Parathyroid adenoma (tissue), 2 donors: Measurements from ENCODE around the gene CCDC3.

Experiments
- H2AFZ ChIP-seq: fragments of 300-600 bp; sonication (generic); one replicate; pipeline ENCODE4 v1.7.0; 2017; ENCODE audit warnings: antibody characterized with exemption, mild to moderate bottlenecking
- H3K27ac ChIP-seq: fragments of 300-600 bp; sonication (generic); one replicate; pipeline ENCODE4 v1.7.0; 2017
- H3K27me3 ChIP-seq: fragments of 300-600 bp; sonication (generic); one replicate; pipeline ENCODE4 v1.7.0; 2017; ENCODE audit warnings: low read length; ENCODE audit not compliant: control insufficient read depth, insufficient read depth
- H3K36me3 ChIP-seq: fragments of 300-600 bp; sonication (generic); one replicate; pipeline ENCODE4 v1.7.0; 2017; ENCODE audit warnings: low read length; ENCODE audit not compliant: control insufficient read depth, insufficient read depth
- H3K4me1 ChIP-seq: fragments of 300-600 bp; sonication (generic); one replicate; pipeline ENCODE4 v1.7.0; 2017; ENCODE audit warnings: control low read depth
- H3K4me2 ChIP-seq: fragments of 300-600 bp; sonication (generic); one replicate; pipeline ENCODE4 v1.7.0; 2017; ENCODE audit warnings: low read length
- H3K4me3 ChIP-seq: fragments of 300-600 bp; sonication (generic); one replicate; pipeline ENCODE4 v1.7.0; 2017; ENCODE audit warnings: low read depth, low read length
- H3K79me2 ChIP-seq: fragments of 300-600 bp; sonication (generic); one replicate; pipeline ENCODE4 v1.7.0; 2017; ENCODE audit warnings: control low read depth
- H3K9ac ChIP-seq: fragments of 300-600 bp; sonication (generic); one replicate; pipeline ENCODE4 v1.7.0; 2017; ENCODE audit warnings: mild to moderate bottlenecking
- H3K9me3 ChIP-seq: fragments of 300-600 bp; sonication (generic); one replicate; pipeline ENCODE4 v1.7.0; 2017; ENCODE audit warnings: low read length; ENCODE audit not compliant: control insufficient read depth
- TF ChIP-seq, protein P1 (sequence below): fragments of 300-600 bp; sonication (generic); IDR thresholded peaks from one replicate; pipeline ENCODE4 v1.7.0; 2017; ENCODE audit warnings: antibody characterized with exemption, mild to moderate bottlenecking
- donor health status: primary hyperparathyroidism.

Gene CCDC3

DNA sequence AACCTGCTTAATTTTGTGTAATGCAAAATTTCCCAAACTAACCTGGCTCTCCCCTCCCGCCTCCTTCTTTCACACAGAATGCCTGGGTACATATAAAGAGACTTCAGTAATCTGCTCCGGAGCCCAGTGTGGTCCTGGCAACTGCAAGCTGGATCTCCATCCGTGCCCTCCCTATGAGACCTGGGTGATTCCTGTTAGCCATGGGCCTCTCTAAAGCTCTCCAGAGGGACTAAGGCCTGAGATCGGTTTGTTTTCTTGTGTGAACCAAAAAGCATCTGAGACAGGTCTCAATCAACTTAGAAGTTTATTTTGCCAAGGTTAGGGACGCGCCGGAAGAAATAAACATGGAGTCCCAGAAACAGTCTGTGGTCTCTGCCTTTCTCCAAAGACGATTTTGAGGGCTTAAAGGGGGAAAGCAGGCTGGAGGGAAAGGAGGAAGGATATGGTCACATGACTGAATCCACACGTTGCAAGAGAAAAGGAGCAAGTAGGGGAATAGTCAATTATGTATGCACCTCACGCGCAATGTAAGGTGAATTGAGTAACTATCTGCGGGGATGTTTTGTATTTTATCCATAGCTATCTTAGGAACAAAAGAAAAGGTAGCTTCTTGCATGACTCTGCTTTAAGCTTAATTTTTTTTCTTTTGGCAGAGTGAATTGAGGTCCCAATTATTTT lies 46.2 kb upstream of the CCDC3 start:
- no peaks in the 10 kb centered on the region for H3K27me3 ChIP-seq
- no peak overlapping the region for H2AFZ ChIP-seq
- no peaks in the 10 kb centered on the region for H3K9me3 ChIP-seq
- H3K36me3 ChIP-seq, result no peaks in the 10 kb centered on the region
- H3K4me1 ChIP-seq, result no peaks in the 10 kb centered on the region
- TF ChIP-seq, protein P1, sequence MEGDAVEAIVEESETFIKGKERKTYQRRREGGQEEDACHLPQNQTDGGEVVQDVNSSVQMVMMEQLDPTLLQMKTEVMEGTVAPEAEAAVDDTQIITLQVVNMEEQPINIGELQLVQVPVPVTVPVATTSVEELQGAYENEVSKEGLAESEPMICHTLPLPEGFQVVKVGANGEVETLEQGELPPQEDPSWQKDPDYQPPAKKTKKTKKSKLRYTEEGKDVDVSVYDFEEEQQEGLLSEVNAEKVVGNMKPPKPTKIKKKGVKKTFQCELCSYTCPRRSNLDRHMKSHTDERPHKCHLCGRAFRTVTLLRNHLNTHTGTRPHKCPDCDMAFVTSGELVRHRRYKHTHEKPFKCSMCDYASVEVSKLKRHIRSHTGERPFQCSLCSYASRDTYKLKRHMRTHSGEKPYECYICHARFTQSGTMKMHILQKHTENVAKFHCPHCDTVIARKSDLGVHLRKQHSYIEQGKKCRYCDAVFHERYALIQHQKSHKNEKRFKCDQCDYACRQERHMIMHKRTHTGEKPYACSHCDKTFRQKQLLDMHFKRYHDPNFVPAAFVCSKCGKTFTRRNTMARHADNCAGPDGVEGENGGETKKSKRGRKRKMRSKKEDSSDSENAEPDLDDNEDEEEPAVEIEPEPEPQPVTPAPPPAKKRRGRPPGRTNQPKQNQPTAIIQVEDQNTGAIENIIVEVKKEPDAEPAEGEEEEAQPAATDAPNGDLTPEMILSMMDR, result no peak
- H3K27ac ChIP-seq, result no peak overlapping the region
- no peak overlapping the region for H3K9ac ChIP-seq
- H3K79me2 ChIP-seq, result no peaks in the 10 kb centered on the region
- H3K4me3 ChIP-seq, result no peak overlapping the region
- H3K4me2 ChIP-seq, result no peak overlapping the region

DNA sequence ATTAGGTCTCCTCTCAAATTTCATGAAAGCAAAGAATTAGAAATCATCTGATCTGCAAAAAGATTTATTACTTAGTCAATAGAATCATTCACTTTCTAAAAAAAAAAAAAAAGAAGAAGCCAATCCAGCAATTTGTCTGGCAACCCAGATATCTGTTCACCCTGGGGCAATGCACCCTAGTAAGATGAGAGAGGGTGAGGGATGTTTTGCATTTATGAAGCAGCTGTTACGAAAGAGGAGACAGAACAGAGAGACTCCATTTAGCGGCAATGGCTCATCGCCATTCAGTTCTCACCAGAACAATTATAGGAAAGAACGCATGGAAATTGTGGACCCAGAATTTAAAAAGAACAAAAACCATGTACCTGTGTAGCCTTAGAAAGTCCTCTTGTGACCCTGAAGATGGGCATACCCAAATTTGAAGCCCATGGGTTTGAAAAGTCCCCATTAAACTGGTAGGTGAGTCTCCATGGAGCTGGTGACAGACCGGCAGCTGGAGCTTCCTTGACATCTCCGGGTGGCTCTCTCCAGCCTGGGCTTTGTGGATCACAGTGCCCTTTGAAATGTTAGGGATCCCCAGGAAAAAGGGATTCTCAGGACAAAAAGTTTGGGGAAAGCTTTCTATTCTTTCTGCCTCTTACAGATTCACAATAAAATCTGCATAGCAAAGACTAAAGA lies 45.5 kb upstream of the CCDC3 start:
- no peak overlapping the region for H3K9ac ChIP-seq
- no peak overlapping the region for H3K4me2 ChIP-seq
- no peaks in the 10 kb centered on the region for H3K79me2 ChIP-seq
- TF ChIP-seq, protein P1, result no peak
- no peak overlapping the region for H3K4me3 ChIP-seq
- H2AFZ ChIP-seq, result no peak overlapping the region
- H3K36me3 ChIP-seq, result no peaks in the 10 kb centered on the region
- H3K4me1 ChIP-seq, result no peaks in the 10 kb centered on the region
- no peaks in the 10 kb centered on the region for H3K9me3 ChIP-seq
- no peaks in the 10 kb centered on the region for H3K27me3 ChIP-seq
- no peak overlapping the region for H3K27ac ChIP-seq

DNA sequence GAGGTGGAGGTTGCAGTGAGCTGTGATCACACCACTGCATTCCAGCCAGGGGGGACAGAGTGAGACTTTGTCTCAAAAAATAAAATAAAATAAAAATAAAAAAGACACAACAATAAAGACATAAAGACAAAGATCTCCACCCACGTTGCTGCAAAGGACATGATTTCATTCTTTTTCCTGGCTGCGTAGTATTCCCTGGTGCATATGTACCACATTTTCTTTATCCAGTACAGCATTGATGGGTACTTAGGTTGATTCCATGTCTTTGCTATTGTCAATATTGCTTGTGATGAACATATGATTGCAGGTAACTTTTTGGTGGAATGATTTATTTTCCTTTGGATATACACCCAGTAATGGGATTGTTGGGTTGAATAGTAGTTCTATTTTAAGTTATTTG lies 42.0 kb upstream of the CCDC3 start:
- H3K4me1 ChIP-seq, result no peaks in the 10 kb centered on the region
- no peak overlapping the region for H3K27ac ChIP-seq
- no peak overlapping the region for H2AFZ ChIP-seq
- H3K27me3 ChIP-seq, result no peaks in the 10 kb centered on the region
- no peak overlapping the region for H3K4me2 ChIP-seq
- H3K4me3 ChIP-seq, result no peak overlapping the region
- no peaks in the 10 kb centered on the region for H3K9me3 ChIP-seq
- no peaks in the 10 kb centered on the region for H3K79me2 ChIP-seq
- no peak overlapping the region for H3K9ac ChIP-seq
- H3K36me3 ChIP-seq, result no peaks in the 10 kb centered on the region
- TF ChIP-seq, protein P1, result no peak

DNA sequence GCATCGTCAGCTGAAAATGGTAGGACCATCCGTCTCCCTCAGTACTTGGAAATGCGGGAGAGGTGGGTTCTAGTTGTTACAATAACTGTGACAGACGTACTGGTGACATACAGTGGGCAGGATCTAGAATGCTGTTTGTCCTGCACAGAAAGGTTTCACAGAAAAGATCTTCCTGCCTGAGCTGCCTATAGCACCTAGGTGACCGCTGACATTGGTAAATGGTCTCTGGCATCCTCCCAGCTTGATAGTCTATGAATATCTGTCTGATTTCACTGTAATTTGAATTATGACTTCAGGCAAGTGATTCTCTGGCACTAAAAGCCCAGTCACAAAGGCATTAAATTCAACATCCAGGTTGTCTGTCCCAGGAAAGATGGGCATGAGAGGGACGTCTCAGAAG lies 38.2 kb upstream of the CCDC3 start:
- Histone ChIP-seq H3K4me1 (no peaks in the 10 kb centered on the region), H3K27ac (no peak overlapping the region), H3K36me3 (no peaks in the 10 kb centered on the region), H3K9ac (no peak overlapping the region), H3K79me2 (no peaks in the 10 kb centered on the region), H3K4me3 (no peak overlapping the region), H2AFZ (no peak overlapping the region), H3K4me2 (no peak overlapping the region), H3K9me3 (no peaks in the 10 kb centered on the region), H3K27me3 (no peaks in the 10 kb centered on the region)
- TF ChIP-seq, protein P1, result no peak

DNA sequence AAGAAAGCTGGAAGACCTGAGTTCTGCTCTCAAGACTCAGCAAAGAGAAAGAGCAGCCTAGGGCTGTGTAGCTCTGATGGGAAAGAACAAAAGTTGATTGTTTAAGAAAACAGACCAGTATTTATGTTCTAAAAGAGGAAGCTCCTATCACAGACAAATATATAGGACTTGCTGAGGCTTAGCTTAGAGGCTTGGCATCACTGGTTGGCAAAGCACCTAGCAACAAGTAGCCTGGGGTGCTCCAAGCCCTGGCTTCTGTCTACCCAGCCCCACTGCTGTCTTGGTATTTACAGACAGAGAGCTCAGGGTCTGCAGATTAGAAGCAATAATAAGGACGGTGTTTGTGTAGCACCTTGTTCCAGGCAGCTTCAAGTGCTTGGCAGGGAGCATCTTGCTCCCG lies 36.9 kb upstream of the CCDC3 start:
- Histone ChIP-seq H3K9ac (no peak overlapping the region), H3K36me3 (no peaks in the 10 kb centered on the region), H3K4me2 (no peak overlapping the region), H3K9me3 (no peaks in the 10 kb centered on the region), H3K79me2 (no peaks in the 10 kb centered on the region), H2AFZ (no peak overlapping the region), H3K4me1 (no peaks in the 10 kb centered on the region), H3K27ac (no peak overlapping the region), H3K27me3 (no peaks in the 10 kb centered on the region), H3K4me3 (no peak overlapping the region)
- TF ChIP-seq, protein P1, result no peak
